NCI-H82 (cell line): Measurements from ENCODE around the gene IFNA14.
"Not testable (repeated sequence)": the region's sequence is repeated elsewhere in the genome, so short reads cannot be mapped to it uniquely, and the experiment has no call there.

Source experiments
- DNase-seq: peaks from one replicate; lab custom pipeline; 2025; lab: John Stamatoyannopoulos, UW

IFNA14 gene

DNA sequence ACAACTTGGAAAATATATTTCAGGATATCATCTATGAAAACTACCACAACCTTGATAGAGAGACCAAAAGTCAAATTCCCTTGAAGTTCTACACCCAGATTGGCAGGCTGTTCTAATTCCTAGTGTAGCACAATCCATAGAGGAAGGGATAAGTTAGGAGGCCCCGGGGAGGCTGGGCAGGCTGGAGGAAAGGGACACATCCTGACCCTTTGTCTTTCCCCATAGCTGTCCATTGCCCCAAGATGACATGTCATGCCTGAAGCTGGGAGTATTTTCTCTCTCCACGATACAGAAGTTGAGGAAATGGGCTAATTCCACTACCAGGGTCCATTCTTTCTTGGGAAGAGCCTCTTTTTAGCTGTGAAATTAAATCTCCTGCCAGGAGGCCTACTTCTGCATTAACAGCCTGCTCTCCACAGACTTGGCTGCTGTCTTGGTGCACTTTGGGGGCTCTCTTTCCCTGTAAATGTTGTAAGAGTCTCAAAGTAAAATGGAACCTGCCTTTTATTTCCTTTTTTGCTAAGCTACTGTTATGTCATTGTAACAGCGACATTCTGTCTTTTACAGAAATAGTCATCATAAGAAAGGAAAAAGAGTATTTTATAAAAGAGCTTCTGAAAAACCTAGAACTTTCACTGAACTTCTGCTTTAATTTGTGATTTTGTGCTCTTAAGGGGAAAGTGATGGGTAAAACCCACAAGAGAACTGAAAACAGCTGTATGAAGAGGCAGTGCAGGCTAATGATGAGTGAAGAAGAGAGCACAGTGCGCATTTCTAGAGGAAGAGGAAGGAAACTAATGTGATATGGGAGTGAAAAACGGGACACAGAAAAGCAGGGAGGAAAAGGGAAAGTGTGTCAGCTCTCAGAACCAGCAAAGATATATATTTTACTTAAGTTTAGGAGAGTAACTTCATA, 26.1 kb downstream of the IFNA14 start:
- peak; percentile 10 for DNase-seq

DNA sequence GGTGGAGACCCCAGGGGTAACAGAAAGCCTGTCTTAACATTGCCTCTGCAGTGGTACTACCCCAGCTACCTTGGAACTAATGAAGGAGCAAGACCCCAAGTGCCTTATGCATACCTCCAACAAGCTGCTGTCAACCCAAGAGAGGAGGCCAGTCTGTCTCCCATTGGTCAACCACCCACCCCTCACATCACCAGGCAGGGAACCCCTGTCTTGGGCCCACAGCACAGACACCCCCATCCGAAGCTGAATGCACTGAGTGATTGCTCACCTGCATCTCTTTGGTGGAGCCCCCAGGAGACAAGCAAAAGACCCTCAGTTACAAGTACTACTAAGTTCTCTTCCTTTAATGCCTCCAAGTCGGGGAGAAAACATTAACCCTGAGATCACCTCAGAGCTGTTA, 27.6 kb downstream of the IFNA14 start:
- not testable (repeated sequence) for DNase-seq

DNA sequence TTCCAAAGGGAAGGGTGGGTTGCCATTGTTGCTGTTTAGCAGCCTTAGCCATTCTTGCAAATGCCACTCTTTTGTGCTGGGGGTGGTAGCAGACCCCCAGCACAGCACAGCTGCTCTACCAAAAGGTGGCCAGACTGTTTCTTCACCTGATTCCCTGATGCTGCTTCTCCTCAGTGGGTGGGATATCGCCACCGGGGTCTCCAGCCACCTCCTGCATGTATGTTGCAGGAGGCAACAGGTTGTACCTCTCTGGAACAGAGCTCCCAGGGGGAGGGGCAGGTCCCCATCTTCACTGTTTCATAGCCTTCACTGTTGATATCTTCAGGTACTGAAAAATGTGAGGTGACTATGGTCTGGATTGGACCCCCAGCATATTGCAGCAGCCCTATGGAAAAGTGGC, 29.0 kb downstream of the IFNA14 start:
- not testable (repeated sequence) for DNase-seq

- no peak for DNase-seq
These were observed 29.5 kb downstream of the IFNA14 start for GRCh38 chr9:21210311-21210710.

DNA sequence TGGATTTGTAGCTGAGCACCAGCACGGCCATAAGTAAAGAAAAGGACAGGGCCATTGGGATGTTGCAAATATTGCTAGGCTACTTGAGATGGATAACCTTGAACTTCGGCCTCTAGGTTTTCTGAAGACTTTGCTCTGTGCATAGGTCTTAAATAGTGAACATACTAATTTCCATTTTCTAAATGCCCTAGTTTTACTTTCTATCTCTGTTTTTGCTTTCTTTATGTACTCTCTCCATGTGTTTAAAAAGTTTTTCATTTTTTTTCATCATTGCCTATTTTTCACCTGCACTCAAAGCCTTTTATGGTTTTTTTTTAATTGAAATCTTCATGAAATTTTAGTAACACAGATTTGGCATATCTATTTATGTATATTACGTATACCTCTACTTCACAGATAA, 32.8 kb downstream of the IFNA14 start, which contains the start of gene IFNA10:
IFNA10 (minus strand) TSS at position 101 of the 400 bp plus-strand sequence; CDS start at position 55, 46 bp downstream.
- DNase-seq, result not testable (repeated sequence)

GRCh38 chr9:21205204-21205603, 34.6 kb downstream of the IFNA14 start:
- DNase-seq, result no peak

- DNase-seq, result not testable (repeated sequence)
These were observed 37.7 kb downstream of the IFNA14 start, which contains the start of gene IFNA7 for GRCh38 chr9:21202105-21202504. Gene IFNA7, minus strand, starts transcription at chr9:21202205. Its CDS starts 40 bp downstream, at chr9:21202165.

GRCh38 chr9:21194867-21195776, 44.7 kb downstream of the IFNA14 start:
- DNase-seq, result peak; percentile 34
